Measurements from ENCODE around the gene PHKA2. TPM values are rescaled to one million over a fixed set of nuclear protein-coding genes. Genes with fewer than 3 reads are reported as not detected.
"Not testable (repeated sequence)": the region's sequence is repeated elsewhere in the genome, so short reads cannot be mapped to it uniquely, and the experiment has no call there.

Gene PHKA2
- total RNA-seq, 1 experiment from 2014 or later: 43.0 TPM

GRCh38 chrX:19017271-19017670 is 33.4 kb upstream of the PHKA2 start:
- Histone ChIP-seq H3K4me1 (no peaks in the 10 kb centered on the region), H3K9me3 (no peaks in the 10 kb centered on the region), H3K27me3 (replicated peaks; ENCODE audit: control insufficient read depth, insufficient read depth, low read length) (no peaks in the 10 kb centered on the region), H3K36me3 (ENCODE audit: control insufficient read depth, insufficient read depth, low read length) (no peaks in the 10 kb centered on the region), H3K4me3 (ENCODE audit: low read depth, low read length) (no peak overlapping the region)
- no peaks in the 10 kb centered on the region for H3K27me3 Mint-ChIP-seq (ENCODE audit: insufficient read depth, unreplicated experiment)
- peak; percentile 56 to 82 for TF ChIP-seq CTCF (IDR thresholded peaks at IDR 0.05; ENCODE audit: insufficient read depth in 1 of 2, low read depth in 1 of 2, low read length in 1 of 2, severe bottlenecking in 1 of 2, unreplicated experiment in 1 of 2)
- no peak overlapping the region for H3K27ac Mint-ChIP-seq (ENCODE audit: unreplicated experiment)
- H3K4me1 Mint-ChIP-seq (ENCODE audit: low read depth, unreplicated experiment): no peaks in the 10 kb centered on the region
- H3K9me3 Mint-ChIP-seq (ENCODE audit: unreplicated experiment): no peaks in the 10 kb centered on the region
- no peaks in the 10 kb centered on the region for H3K36me3 Mint-ChIP-seq (ENCODE audit: insufficient read depth, unreplicated experiment)
- CTCF ChIA-PET: interaction anchor here (0.6 to 1.5 kb wide), 4 partner anchors 23 to 317 kb away, joined by 3 to 4 read pairs (median 4); partner anchors contain the start of gene ADGRG2
- POLR2A ChIA-PET: no interaction called here
- BruUV-seq (replicated peaks): no TSS peak
- peak in 1 of 2 experiments; percentile 29 for DNase-seq
- no peak overlapping the region for H3K4me3 Mint-ChIP-seq (ENCODE audit: unreplicated experiment)
- intact Hi-C loops (cut with micrococcal nuclease; ENCODE audit: unreplicated experiment): loop anchor here (2.0 to 10.0 kb wide), 2 partner anchors 318 to 622 kb away; no protein-coding TSS in a partner anchor

- H3K9me3 ChIP-seq; H3K27me3 Mint-ChIP-seq (ENCODE audit: insufficient read depth, unreplicated experiment); H3K4me3 Mint-ChIP-seq (ENCODE audit: unreplicated experiment); DNase-seq; H3K9me3 Mint-ChIP-seq (ENCODE audit: unreplicated experiment); H3K4me3 ChIP-seq (ENCODE audit: low read depth, low read length); H3K27me3 ChIP-seq (replicated peaks; ENCODE audit: control insufficient read depth, insufficient read depth, low read length); H3K4me1 ChIP-seq; H3K4me1 Mint-ChIP-seq (ENCODE audit: low read depth, unreplicated experiment); H3K36me3 Mint-ChIP-seq (ENCODE audit: insufficient read depth, unreplicated experiment); H3K27ac Mint-ChIP-seq (ENCODE audit: unreplicated experiment); POLR2A ChIA-PET; H3K36me3 ChIP-seq (ENCODE audit: control insufficient read depth, insufficient read depth, low read length); BruUV-seq (replicated peaks): not testable (repeated sequence)
- intact Hi-C loops (cut with micrococcal nuclease; ENCODE audit: unreplicated experiment): loop anchor here (2.0 to 10.0 kb wide), 2 partner anchors 318 to 622 kb away; no protein-coding TSS in a partner anchor
- CTCF ChIA-PET: interaction anchor here (1.4 to 1.5 kb wide), 3 partner anchors 22 to 318 kb away, joined by 3 to 4 read pairs (median 4); no protein-coding TSS in a partner anchor
Measured at GRCh38 chrX:19016614-19017013, 32.7 kb upstream of the PHKA2 start.

GRCh38 chrX:19007868-19008267 is 24.0 kb upstream of the PHKA2 start:
- Histone ChIP-seq H3K4me3 (ENCODE audit: low read depth, low read length) (no peak overlapping the region), H3K36me3 (ENCODE audit: control insufficient read depth, insufficient read depth, low read length) (no peaks in the 10 kb centered on the region), H3K27me3 (replicated peaks; ENCODE audit: control insufficient read depth, insufficient read depth, low read length) (no peaks in the 10 kb centered on the region), H3K4me1 (no peaks in the 10 kb centered on the region), H3K9me3 (no peaks in the 10 kb centered on the region)
- ChIA-PET POLR2A (no interaction called here), CTCF (no interaction called here)
- no peaks in the 10 kb centered on the region for H3K4me1 Mint-ChIP-seq (ENCODE audit: low read depth, unreplicated experiment)
- no peak for TF ChIP-seq CTCF (IDR thresholded peaks at IDR 0.05; ENCODE audit: insufficient read depth in 1 of 2, low read depth in 1 of 2, low read length in 1 of 2, severe bottlenecking in 1 of 2, unreplicated experiment in 1 of 2)
- H3K27ac Mint-ChIP-seq (ENCODE audit: unreplicated experiment): no peak overlapping the region
- H3K4me3 Mint-ChIP-seq (ENCODE audit: unreplicated experiment): no peak overlapping the region
- no peak for DNase-seq
- intact Hi-C loops (cut with micrococcal nuclease; ENCODE audit: unreplicated experiment): no loop called here
- no peaks in the 10 kb centered on the region for H3K9me3 Mint-ChIP-seq (ENCODE audit: unreplicated experiment)
- no peaks in the 10 kb centered on the region for H3K36me3 Mint-ChIP-seq (ENCODE audit: insufficient read depth, unreplicated experiment)
- no TSS peak for BruUV-seq (replicated peaks)
- no peaks in the 10 kb centered on the region for H3K27me3 Mint-ChIP-seq (ENCODE audit: insufficient read depth, unreplicated experiment)

- BruUV-seq (replicated peaks): no TSS peak
Measured at GRCh38 chrX:19007011-19007410, 23.1 kb upstream of the PHKA2 start.

More at GRCh38 chrX:19007011-19007410, 23.1 kb upstream of the PHKA2 start:
- ChIA-PET POLR2A (no interaction called here), CTCF (no interaction called here)
- no peaks in the 10 kb centered on the region for H3K27me3 Mint-ChIP-seq (ENCODE audit: insufficient read depth, unreplicated experiment)
- no peak for TF ChIP-seq CTCF (IDR thresholded peaks at IDR 0.05; ENCODE audit: insufficient read depth in 1 of 2, low read depth in 1 of 2, low read length in 1 of 2, severe bottlenecking in 1 of 2, unreplicated experiment in 1 of 2)
- no peaks in the 10 kb centered on the region for H3K9me3 Mint-ChIP-seq (ENCODE audit: unreplicated experiment)
- Histone ChIP-seq H3K9me3 (no peaks in the 10 kb centered on the region), H3K27me3 (replicated peaks; ENCODE audit: control insufficient read depth, insufficient read depth, low read length) (no peaks in the 10 kb centered on the region), H3K4me1 (no peaks in the 10 kb centered on the region), H3K4me3 (ENCODE audit: low read depth, low read length) (no peak overlapping the region), H3K36me3 (ENCODE audit: control insufficient read depth, insufficient read depth, low read length) (no peaks in the 10 kb centered on the region)
- no peak overlapping the region for H3K27ac Mint-ChIP-seq (ENCODE audit: unreplicated experiment)
- no peaks in the 10 kb centered on the region for H3K36me3 Mint-ChIP-seq (ENCODE audit: insufficient read depth, unreplicated experiment)
- H3K4me1 Mint-ChIP-seq (ENCODE audit: low read depth, unreplicated experiment): no peaks in the 10 kb centered on the region
- no peak for DNase-seq
- no peak overlapping the region for H3K4me3 Mint-ChIP-seq (ENCODE audit: unreplicated experiment)
- intact Hi-C loops (cut with micrococcal nuclease; ENCODE audit: unreplicated experiment): no loop called here
